Spleen (tissue), 11 donors: ENCODE results near the gene SERINC5. TPM values are rescaled to one million over a fixed set of nuclear protein-coding genes. Genes with fewer than 3 reads are reported as not detected.

Source experiments
- DNase-seq: peaks from one replicate; pipeline ENCODE4 v3.0.0-alpha.2; 2020
- H3K27ac ChIP-seq, 8 donors: fragments of 200-600 bp; sonication (generic) in 7 of 8; 1 replicate in 4 of 8; 2 replicates in 4 of 8; pipeline versions ENCODE4 v1.5.0 to v1.8.0; 2016 to 2021; ENCODE audit warnings: inconsistent platforms in 4 of 8, mild to moderate bottlenecking in 4 of 8, moderate library complexity in 1 of 8
- H3K27me3 ChIP-seq, 7 donors: fragments of 200-600 bp; sonication (generic) in 6 of 7; replicated peaks in 1 of 7; 1 replicate in 4 of 7; 2 replicates in 3 of 7; pipeline versions ENCODE4 v1.5.0 to v1.8.0; 2016 to 2021; ENCODE audit warnings: inconsistent platforms in 3 of 7, mild to moderate bottlenecking in 1 of 7
- H3K36me3 ChIP-seq, 6 donors: fragments of 200-600 bp; sonication (generic) in 5 of 6; 1 replicate in 4 of 6; 2 replicates in 2 of 6; pipeline versions ENCODE4 v1.5.0 to v1.8.0; 2016 to 2021; ENCODE audit warnings: inconsistent platforms in 2 of 6
- H3K4me1 ChIP-seq, 6 donors: fragments of 200-600 bp; sonication (generic) in 5 of 6; 1 replicate in 3 of 6; 2 replicates in 3 of 6; pipeline versions ENCODE4 v1.5.0 to v1.8.0; 2016 to 2021; ENCODE audit warnings: inconsistent platforms in 3 of 6
- H3K4me3 ChIP-seq, 8 donors: fragments of 200-600 bp; sonication (generic) in 7 of 8; 1 replicate in 4 of 8; 2 replicates in 4 of 8; pipeline versions ENCODE4 v1.5.0 to v1.8.0; 2016 to 2021; ENCODE audit warnings: inconsistent platforms in 4 of 8, mild to moderate bottlenecking in 4 of 8, moderate library complexity in 2 of 8
- H3K9me3 ChIP-seq, 8 donors: fragments of 200-600 bp; sonication (generic) in 7 of 8; 1 replicate in 4 of 8; 2 replicates in 4 of 8; pipeline versions ENCODE4 v1.5.0 to v1.8.0; 2016 to 2021; ENCODE audit warnings: inconsistent platforms in 4 of 8
- CTCF ChIP-seq, 11 experiments: fragments of 200-600 bp in 7 of 11; fragments of 450-650 bp in 4 of 11; sonication (generic) in 4 of 11; IDR thresholded peaks in 8 of 11; conservative IDR thresholded peaks in 3 of 11; 1 replicate in 7 of 11; 2 replicates in 4 of 11; pipeline versions ENCODE4 v1.4.0 to v1.8.0; 2016 to 2021; ENCODE audit warnings: antibody characterized with exemption in 11 of 11, inconsistent platforms in 4 of 11, mild to moderate bottlenecking in 1 of 11
- POLR2A ChIP-seq, 3 donors: fragments of 450-650 bp; IDR thresholded peaks; one replicate each; pipeline ENCODE4 v1.5.1; 2017; ENCODE audit warnings: antibody characterized with exemption in 3 of 3, mild to moderate bottlenecking in 1 of 3
- POLR2AphosphoS5 ChIP-seq, 3 donors: sonication (generic); formaldehyde crosslinking; IDR thresholded peaks; one replicate each; pipeline ENCODE4 v1.5.1; 2017; ENCODE audit warnings: antibody characterized with exemption in 3 of 3
- WGBS, 5 donors: extraction: QIAGEN DNeasy Blood & Tissue Kit in 3 of 5; methylation state at CpG; one replicate each; pipeline versions ENCODE4 v1.1.5 to v1.1.7; 2013 to 2018; 5-methylcytosine and 5-hydroxymethylcytosine counted together
- intact Hi-C: fragments of 100-400 bp; cut with DNase I; formaldehyde crosslinking; loops from one replicate; pipeline ENCODE4 v1.15.0; 2023; ENCODE audit warnings: low total_unique reads
- polyA plus RNA-seq, 3 donors: library from polyadenylated mRNA; stranded (reverse); fragments of 200-250 nt; gene quantifications; one replicate each; pipeline ENCODE4 v1.2.1, GENCODE V29; 2013
- total RNA-seq, 7 donors: library from RNA; depleted of rRNA in 3 of 7; stranded (reverse); fragments of >200 nt in 3 of 7; fragmentation: NEBNext Ultra II Directional in 4 of 7; extraction: Animal tissue kit (Norgen Biotek cat#: 25700) in 4 of 7; gene quantifications; one replicate each; pipeline versions ENCODE4 v1.1.0 to v1.2.1, GENCODE V29; 2016 to 2021
- donor health status: healthy with polysubstance abuse.
- donor health status: DM: no; HTN: no; CAD: no; lungs with moderate emphysema.
- donor health status: DM: no; HTN: no; CAD: no.
- donor health status: Bipolar disorder and iron deficiency.
- donor health status: healthy.
- donor health status: DM: no; HTN: no; CAD: no.
- donor health status: DM: yes; HTN: yes; CAD: no.

SERINC5 gene
- total and polyA plus RNA-seq, 10 donors = 1.5 to 29.8 (median 21.2) TPM

- no peaks in the 10 kb centered on the region for H3K36me3 ChIP-seq
- no peaks in the 10 kb centered on the region for H3K4me1 ChIP-seq
- TF ChIP-seq POLR2AphosphoS5 (IDR thresholded peaks at IDR 0.05) = no peak
- no peak for TF ChIP-seq POLR2A (IDR thresholded peaks at IDR 0.05)
- TF ChIP-seq CTCF (IDR thresholded peaks at IDR 0.05 in 8 of 11, conservative IDR thresholded peaks at IDR 0.05 in 3 of 11) = no peak
- no peak overlapping the region for H3K27ac ChIP-seq
- intact Hi-C loops = no loop called here
- WGBS, 5 donors = 76 to 96% (median 93%) methylated on average over 5 to 8 of the region's 8 CpGs
- no peak for DNase-seq
- no peaks in the 10 kb centered on the region for H3K9me3 ChIP-seq
- H3K4me3 ChIP-seq = no peak overlapping the region
- no peaks in the 10 kb centered on the region for H3K27me3 ChIP-seq
Observed at GRCh38 chr5:80299601-80300000, 43.8 kb upstream of the SERINC5 start.

GRCh38 chr5:80296121-80296520 lies 40.3 kb upstream of the SERINC5 start:
- no peak for DNase-seq
- no peaks in the 10 kb centered on the region for H3K27me3 ChIP-seq
- H3K4me3 ChIP-seq = no peak overlapping the region
- WGBS, 5 donors = 64 to 81% (median 77%) methylated on average over 6 of the region's 6 CpGs
- H3K36me3 ChIP-seq = no peaks in the 10 kb centered on the region
- no peak overlapping the region for H3K27ac ChIP-seq
- no peaks in the 10 kb centered on the region for H3K4me1 ChIP-seq
- H3K9me3 ChIP-seq = no peaks in the 10 kb centered on the region
- intact Hi-C loops = no loop called here
- TF ChIP-seq CTCF (IDR thresholded peaks at IDR 0.05 in 8 of 11, conservative IDR thresholded peaks at IDR 0.05 in 3 of 11) = no peak

- Histone ChIP-seq H3K27me3 (no peaks in the 10 kb centered on the region), H3K4me1 (no peaks in the 10 kb centered on the region), H3K4me3 (no peak overlapping the region), H3K27ac (no peak overlapping the region), H3K9me3 (no peaks in the 10 kb centered on the region), H3K36me3 (no peaks in the 10 kb centered on the region)
- TF ChIP-seq CTCF (IDR thresholded peaks at IDR 0.05 in 8 of 11, conservative IDR thresholded peaks at IDR 0.05 in 3 of 11) (no peak), POLR2A (IDR thresholded peaks at IDR 0.05) (no peak), POLR2AphosphoS5 (IDR thresholded peaks at IDR 0.05) (no peak)
- intact Hi-C loops = no loop called here
- WGBS, 5 donors = 81 to 93% (median 89%) methylated on average over 8 of the region's 8 CpGs
- DNase-seq = no peak
Observed at GRCh38 chr5:80291761-80292160, 35.9 kb upstream of the SERINC5 start.

- H3K27me3 ChIP-seq = no peaks in the 10 kb centered on the region
- no peaks in the 10 kb centered on the region for H3K9me3 ChIP-seq
- no peaks in the 10 kb centered on the region for H3K4me1 ChIP-seq
- TF ChIP-seq POLR2A (IDR thresholded peaks at IDR 0.05) (no peak), POLR2AphosphoS5 (IDR thresholded peaks at IDR 0.05) (no peak), CTCF (IDR thresholded peaks at IDR 0.05 in 8 of 11, conservative IDR thresholded peaks at IDR 0.05 in 3 of 11) (no peak)
- intact Hi-C loops = no loop called here
- no peak overlapping the region for H3K27ac ChIP-seq
- 86 to 100% (median 92%) methylated on average over 2 of the region's 2 CpGs for WGBS, 5 donors
- no peaks in the 10 kb centered on the region for H3K36me3 ChIP-seq
- H3K4me3 ChIP-seq = no peak overlapping the region
- DNase-seq = no peak
Observed at GRCh38 chr5:80289320-80289719, 33.5 kb upstream of the SERINC5 start.
